Right lobe of liver (tissue), 4 donors: ENCODE data around the gene ANXA11.
"Not testable (repeated sequence)": the region's sequence is repeated elsewhere in the genome, so short reads cannot be mapped to it uniquely, and the experiment has no call there.

Source experiments
- CTCF ChIP-seq, 4 donors: fragments of 200-600 bp in 3 of 4; fragments of 450-650 bp in 1 of 4; IDR thresholded peaks; one replicate each; pipeline versions ENCODE4 v1.5.1 to v1.8.0; 2016 to 2022; ENCODE audit warnings: antibody characterized with exemption in 4 of 4, mild to moderate bottlenecking in 2 of 4
- POLR2A ChIP-seq: fragments of 450-650 bp; IDR thresholded peaks from one replicate; pipeline ENCODE4 v1.6.1; 2017; ENCODE audit warnings: antibody characterized with exemption, mild to moderate bottlenecking
- donor health status: DM: no; HTN: no; CAD: no.
- donor health status: DM: no; HTN: no; CAD: no.
- donor health status: DM: no; HTN: yes; CAD: no.

- TF ChIP-seq CTCF (IDR thresholded peaks at IDR 0.05); POLR2A: not testable (repeated sequence)
These were observed 48.6 kb upstream of the ANXA11 start for GRCh38 chr10:80253963-80254271.
